ENCODE data around the gene CFHR3. TPM values are rescaled to one million over a fixed set of nuclear protein-coding genes. Genes with fewer than 3 reads are reported as not detected.

The CFHR3 gene
- total and polyA plus RNA-seq, 9 of the 15 experiments (the other 6 are each of a cell fraction or from before 2014, with no cell fraction given) = 0.14 to 0.47 (median 0.24) TPM

DNA sequence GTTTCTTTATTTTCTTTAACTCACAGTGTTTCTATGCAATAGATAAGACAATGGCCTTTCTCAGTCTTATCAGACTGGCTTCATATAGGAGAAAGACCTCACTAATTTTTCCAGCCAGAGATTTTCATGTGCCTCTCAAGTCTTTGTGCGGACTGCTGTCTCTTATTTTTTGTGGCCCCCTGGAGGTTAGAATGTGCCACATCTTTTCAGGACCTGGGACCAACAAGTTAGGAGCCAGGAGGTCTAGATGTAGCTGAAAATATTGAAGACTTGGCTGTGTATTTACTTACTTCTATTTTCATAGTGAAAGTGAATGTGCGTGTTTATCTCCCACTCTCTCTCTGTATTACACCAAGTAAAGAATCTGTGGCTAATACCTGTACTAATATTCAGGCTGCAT is 42.1 kb upstream of the CFHR3 start:
- Histone ChIP-seq H3K36me3 (ENCODE audit: control insufficient read depth, insufficient read depth, low read length) (peaks cover 2% of the 10 kb centered on the region; the same call in 2 of the 3 replicates), H3K4me3 (no peak overlapping the region), H3K79me2 (ENCODE audit: control insufficient read depth, insufficient read depth, low read length) (no peaks in the 10 kb centered on the region), H3K27ac (ENCODE audit: extremely low read depth, low read depth, low read length) (no peak overlapping the region), H2AFZ (ENCODE audit: low read depth, low read length) (no peak overlapping the region), H3K9me3 (replicated peaks; ENCODE audit: control insufficient read depth, insufficient read depth, low read depth, low read length) (no peaks in the 10 kb centered on the region), H3K27me3 (ENCODE audit: control insufficient read depth in 2 of 2, insufficient read depth in 2 of 2, low read length in 2 of 2) (no peaks in the 10 kb centered on the region), H3K4me2 (ENCODE audit: insufficient read depth, low read length) (no peak overlapping the region), H3K4me1 (replicated peaks in 1 of 2; ENCODE audit: control insufficient read depth in 2 of 2, insufficient read depth in 2 of 2, low read length in 2 of 2) (no peaks in the 10 kb centered on the region), H3K9ac (ENCODE audit: insufficient read depth in 1 of 2, low read depth in 2 of 2, low read length in 2 of 2) (no peak overlapping the region), H3K9me1 (ENCODE audit: control insufficient read depth, insufficient read depth, low read length) (no peaks in the 10 kb centered on the region), H4K20me1 (replicated peaks; ENCODE audit: control insufficient read depth, insufficient read depth, low read length) (no peaks in the 10 kb centered on the region)
- no peak for ATAC-seq
- no peak for FAIRE-seq
- intact Hi-C loops (cut with micrococcal nuclease) = no loop called here
- in situ Hi-C loops (cut with MboI) = loop anchor here (25.0 kb wide), 1 partner anchor 630 kb away; no protein-coding TSS in a partner anchor
- ChIA-PET POLR2A (no interaction called here), CTCF (ENCODE audit: low intra/inter-chr PET ratio) (no interaction called here)
- BruUV-seq (replicated peaks) = no TSS peak
- 42% methylated on average over 2 of the region's 2 CpGs for WGBS (ENCODE audit: insufficient coverage, low coverage, missing lambda C conversion rate)
- DNase-seq (ENCODE audit: extremely low read depth in 1 of 4, low spot score in 3 of 4) = peak in 2 of 4 experiments; percentile 17 to 18
- TF ChIP-seq, protein P1, sequence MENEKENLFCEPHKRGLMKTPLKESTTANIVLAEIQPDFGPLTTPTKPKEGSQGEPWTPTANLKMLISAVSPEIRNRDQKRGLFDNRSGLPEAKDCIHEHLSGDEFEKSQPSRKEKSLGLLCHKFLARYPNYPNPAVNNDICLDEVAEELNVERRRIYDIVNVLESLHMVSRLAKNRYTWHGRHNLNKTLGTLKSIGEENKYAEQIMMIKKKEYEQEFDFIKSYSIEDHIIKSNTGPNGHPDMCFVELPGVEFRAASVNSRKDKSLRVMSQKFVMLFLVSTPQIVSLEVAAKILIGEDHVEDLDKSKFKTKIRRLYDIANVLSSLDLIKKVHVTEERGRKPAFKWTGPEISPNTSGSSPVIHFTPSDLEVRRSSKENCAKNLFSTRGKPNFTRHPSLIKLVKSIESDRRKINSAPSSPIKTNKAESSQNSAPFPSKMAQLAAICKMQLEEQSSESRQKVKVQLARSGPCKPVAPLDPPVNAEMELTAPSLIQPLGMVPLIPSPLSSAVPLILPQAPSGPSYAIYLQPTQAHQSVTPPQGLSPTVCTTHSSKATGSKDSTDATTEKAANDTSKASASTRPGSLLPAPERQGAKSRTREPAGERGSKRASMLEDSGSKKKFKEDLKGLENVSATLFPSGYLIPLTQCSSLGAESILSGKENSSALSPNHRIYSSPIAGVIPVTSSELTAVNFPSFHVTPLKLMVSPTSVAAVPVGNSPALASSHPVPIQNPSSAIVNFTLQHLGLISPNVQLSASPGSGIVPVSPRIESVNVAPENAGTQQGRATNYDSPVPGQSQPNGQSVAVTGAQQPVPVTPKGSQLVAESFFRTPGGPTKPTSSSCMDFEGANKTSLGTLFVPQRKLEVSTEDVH (IDR thresholded peaks at IDR 0.05; ENCODE audit: low read depth, partially characterized antibody) = no peak
- TF ChIP-seq RBM22 (IDR thresholded peaks at IDR 0.05; ENCODE audit: low read depth, low read length, poor library complexity, severe bottlenecking) (no peak), HIVEP1 (CRISPR knock-in tag; IDR thresholded peaks at IDR 0.05) (no peak), DNMT1 (IDR thresholded peaks at IDR 0.05) (no peak), ZNF766 (CRISPR knock-in tag; conservative IDR thresholded peaks at IDR 0.05) (no peak), KLF1 (tag; IDR thresholded peaks at IDR 0.05) (no peak), ZNF143 (CRISPR knock-in tag; IDR thresholded peaks at IDR 0.05) (no peak), ZNF384 (IDR thresholded peaks at IDR 0.05; ENCODE audit: low read depth, low read length) (no peak)
- TF ChIP-seq, protein P2, sequence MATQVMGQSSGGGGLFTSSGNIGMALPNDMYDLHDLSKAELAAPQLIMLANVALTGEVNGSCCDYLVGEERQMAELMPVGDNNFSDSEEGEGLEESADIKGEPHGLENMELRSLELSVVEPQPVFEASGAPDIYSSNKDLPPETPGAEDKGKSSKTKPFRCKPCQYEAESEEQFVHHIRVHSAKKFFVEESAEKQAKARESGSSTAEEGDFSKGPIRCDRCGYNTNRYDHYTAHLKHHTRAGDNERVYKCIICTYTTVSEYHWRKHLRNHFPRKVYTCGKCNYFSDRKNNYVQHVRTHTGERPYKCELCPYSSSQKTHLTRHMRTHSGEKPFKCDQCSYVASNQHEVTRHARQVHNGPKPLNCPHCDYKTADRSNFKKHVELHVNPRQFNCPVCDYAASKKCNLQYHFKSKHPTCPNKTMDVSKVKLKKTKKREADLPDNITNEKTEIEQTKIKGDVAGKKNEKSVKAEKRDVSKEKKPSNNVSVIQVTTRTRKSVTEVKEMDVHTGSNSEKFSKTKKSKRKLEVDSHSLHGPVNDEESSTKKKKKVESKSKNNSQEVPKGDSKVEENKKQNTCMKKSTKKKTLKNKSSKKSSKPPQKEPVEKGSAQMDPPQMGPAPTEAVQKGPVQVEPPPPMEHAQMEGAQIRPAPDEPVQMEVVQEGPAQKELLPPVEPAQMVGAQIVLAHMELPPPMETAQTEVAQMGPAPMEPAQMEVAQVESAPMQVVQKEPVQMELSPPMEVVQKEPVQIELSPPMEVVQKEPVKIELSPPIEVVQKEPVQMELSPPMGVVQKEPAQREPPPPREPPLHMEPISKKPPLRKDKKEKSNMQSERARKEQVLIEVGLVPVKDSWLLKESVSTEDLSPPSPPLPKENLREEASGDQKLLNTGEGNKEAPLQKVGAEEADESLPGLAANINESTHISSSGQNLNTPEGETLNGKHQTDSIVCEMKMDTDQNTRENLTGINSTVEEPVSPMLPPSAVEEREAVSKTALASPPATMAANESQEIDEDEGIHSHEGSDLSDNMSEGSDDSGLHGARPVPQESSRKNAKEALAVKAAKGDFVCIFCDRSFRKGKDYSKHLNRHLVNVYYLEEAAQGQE (IDR thresholded peaks at IDR 0.05; ENCODE audit: borderline replicate concordance) = no peak
- TF ChIP-seq, protein P2 (CRISPR knock-in tag; IDR thresholded peaks at IDR 0.05; ENCODE audit: low read depth) = no peak
- TF ChIP-seq, protein P3, sequence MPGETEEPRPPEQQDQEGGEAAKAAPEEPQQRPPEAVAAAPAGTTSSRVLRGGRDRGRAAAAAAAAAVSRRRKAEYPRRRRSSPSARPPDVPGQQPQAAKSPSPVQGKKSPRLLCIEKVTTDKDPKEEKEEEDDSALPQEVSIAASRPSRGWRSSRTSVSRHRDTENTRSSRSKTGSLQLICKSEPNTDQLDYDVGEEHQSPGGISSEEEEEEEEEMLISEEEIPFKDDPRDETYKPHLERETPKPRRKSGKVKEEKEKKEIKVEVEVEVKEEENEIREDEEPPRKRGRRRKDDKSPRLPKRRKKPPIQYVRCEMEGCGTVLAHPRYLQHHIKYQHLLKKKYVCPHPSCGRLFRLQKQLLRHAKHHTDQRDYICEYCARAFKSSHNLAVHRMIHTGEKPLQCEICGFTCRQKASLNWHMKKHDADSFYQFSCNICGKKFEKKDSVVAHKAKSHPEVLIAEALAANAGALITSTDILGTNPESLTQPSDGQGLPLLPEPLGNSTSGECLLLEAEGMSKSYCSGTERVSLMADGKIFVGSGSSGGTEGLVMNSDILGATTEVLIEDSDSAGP (CRISPR knock-in tag; IDR thresholded peaks at IDR 0.05) = no peak

Measured in K562 (cell line).